Measurements from ENCODE around the gene UTS2. TPM values are rescaled to one million over a fixed set of nuclear protein-coding genes. Genes with fewer than 3 reads are reported as not detected.

UTS2 gene
- total RNA-seq, 1 donor from 2014 or later: not detected

DNA sequence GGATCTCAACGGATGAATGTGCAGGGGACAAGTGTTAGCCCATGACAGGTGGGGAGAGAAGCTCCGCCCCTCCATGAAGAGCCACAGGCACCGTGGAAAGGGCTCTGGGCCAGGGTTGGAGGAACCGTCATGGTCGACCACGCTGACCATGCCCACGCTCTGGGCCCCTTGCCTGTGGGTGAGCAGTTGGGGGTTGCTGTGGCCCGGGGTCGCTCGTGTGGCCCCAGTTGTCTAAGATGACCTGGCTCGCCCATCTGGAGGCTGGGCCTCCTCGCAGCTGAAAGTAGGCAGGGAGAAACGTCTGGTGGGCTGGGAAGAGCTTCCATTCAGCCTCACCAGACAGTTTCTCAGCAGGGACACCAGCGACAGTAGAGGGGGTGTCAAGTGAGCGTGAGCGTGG, 13.1 kb upstream of the UTS2 start:
- intact Hi-C loops (cut with DNase I): no loop called here
- DNase-seq (ENCODE audit: low spot score): no peak

DNA sequence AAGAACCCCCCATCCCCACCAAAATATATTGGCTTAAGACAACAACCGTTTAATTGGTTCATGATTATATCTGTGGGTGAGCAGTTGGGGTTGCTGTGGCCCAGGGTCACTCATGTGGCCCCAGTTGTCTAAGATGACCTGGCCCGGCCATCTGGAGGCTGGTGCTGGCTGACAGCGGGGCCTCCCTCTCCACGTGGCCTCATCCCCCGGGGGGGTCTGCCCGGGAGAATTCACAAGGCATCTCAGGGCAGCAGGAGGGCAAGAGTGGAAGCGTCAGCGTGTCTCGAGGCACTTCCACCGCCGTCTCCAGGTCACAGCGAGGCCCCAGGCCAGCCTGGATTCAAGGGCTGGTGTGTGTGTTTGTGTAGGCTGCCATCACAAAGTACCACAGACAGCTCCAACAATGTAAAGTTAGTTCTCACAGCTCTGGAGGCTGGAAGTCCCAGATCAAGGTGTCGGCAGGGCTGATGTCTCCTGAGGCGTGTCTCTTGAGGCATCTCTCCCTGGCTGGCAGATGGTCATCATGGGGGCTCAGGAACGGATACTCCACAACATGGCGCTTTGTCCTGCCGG, 11.0 kb upstream of the UTS2 start:
- intact Hi-C loops (cut with DNase I): no loop called here
- no peak for DNase-seq (ENCODE audit: low spot score)

DNA sequence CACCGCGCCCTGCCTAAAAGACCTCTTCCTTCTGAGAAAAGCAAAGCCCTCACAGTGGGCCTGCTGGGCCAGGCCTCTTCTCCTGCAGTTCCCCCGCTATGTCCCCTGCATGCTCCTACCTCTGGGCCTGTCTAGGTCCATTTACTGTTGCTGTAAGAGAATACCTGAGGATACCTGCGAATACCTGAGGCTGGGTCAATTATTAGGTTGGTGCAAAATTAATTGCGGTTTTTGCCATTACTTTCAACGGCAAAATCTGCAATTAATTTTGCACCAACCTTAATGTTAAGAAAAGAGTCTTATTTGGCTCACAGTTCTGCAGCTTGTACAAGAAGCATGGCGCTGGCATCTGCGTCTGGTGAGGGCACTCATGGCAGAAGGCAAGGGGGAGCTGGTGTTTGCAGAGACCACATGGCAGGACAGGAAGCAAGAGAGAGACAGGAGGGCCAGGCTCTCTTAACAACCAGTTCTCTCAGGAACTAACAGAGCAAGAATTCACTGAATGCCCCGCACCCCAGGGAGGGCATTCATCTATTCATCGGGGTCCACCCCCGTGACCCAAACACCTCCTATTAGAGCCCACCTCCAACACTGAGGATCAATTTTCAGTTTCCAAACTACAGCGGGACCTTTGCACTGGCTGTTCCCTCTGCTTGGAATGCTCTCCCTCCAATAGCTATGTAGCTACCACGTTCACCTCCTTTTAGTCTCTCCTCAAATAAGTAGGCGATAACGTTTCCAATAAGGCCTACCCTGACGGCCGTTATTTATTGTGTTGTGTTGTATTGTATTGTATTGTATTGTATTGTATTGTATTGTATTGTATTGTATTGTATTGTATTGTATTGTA, 9.6 kb upstream of the UTS2 start:
- no peak for DNase-seq (ENCODE audit: low spot score)
- intact Hi-C loops (cut with DNase I): no loop called here

DNA sequence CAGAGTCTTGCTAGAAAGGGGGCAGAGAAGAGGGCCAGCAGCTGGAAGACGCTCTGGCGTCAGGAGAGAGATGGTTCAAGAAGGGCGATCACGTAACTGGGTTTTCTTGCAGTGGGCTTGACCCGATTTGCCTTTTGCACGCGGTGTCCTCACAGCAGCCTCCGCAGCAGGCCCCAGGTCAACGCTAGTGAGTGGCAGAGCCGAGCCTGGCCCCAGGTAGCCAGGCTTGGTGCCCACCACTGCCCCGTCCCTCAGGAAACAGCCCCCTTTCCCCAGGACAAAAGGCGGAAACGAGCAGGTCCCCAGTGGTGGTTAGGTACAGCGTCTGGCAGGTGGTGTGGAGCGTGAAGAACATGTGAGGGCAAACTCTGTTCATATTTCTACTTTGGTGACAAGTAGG, 8.6 kb upstream of the UTS2 start:
- no peak for DNase-seq (ENCODE audit: low spot score)
- intact Hi-C loops (cut with DNase I): no loop called here

GRCh38 chr1:7860130-7860529, 7.3 kb upstream of the UTS2 start:
- no peak for DNase-seq (ENCODE audit: low spot score)
- intact Hi-C loops (cut with DNase I): no loop called here

DNA sequence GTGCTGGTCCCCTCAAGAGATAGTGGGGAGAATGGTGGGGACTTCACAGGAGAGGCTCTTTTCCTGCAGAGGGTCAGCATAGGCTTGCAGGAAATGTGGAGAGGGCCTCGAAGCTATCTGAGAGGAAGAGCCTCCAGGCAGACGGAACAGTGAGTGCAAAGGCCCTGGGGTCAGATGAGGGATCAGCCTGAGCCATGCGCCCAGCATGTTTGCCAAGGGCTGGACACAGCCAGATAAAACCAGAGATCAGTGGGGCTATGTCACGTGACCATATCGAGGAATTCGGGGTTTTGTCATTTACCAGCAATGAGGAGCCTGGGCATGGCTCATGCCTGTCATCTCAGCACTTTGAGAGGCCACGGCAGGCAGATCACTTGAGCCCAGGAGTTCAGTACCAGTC, 6.5 kb upstream of the UTS2 start:
- intact Hi-C loops (cut with DNase I): no loop called here
- no peak for DNase-seq (ENCODE audit: low spot score)

- intact Hi-C loops (cut with DNase I): no loop called here
- no peak for DNase-seq (ENCODE audit: low spot score)
Measured at GRCh38 chr1:7857985-7858384, 5.1 kb upstream of the UTS2 start.

DNA sequence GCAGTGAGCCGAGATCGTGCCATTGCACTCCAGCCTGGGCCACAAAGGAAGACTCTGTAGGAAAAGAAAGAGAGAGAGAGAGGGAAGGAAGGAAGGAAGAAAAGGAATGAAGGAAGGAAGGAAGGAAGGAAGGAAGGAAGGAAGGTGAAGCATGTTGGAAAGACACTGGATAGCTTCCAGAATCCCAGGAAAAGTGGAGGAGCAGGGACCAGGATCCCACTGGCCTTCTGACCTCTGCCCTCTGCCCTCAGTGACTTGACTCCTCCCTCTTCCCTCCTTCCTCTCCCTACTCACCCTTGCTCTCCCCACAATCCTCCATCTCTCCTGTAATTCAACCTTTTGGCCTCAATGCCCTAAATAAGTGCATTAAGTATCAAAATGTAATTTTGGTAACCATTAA, 4.1 kb upstream of the UTS2 start:
- DNase-seq (ENCODE audit: low spot score): no peak
- intact Hi-C loops (cut with DNase I): no loop called here

GRCh38 chr1:7856345-7856744, 3.5 kb upstream of the UTS2 start:
- intact Hi-C loops (cut with DNase I): no loop called here
- DNase-seq (ENCODE audit: low spot score): no peak

- intact Hi-C loops (cut with DNase I): no loop called here
- no peak for DNase-seq (ENCODE audit: low spot score)
Measured at GRCh38 chr1:7853684-7854026, 790 bp upstream of the UTS2 start.

GRCh38 chr1:7850786-7851185, 2.1 kb downstream of the UTS2 start:
- no peak for DNase-seq (ENCODE audit: low spot score)
- intact Hi-C loops (cut with DNase I): no loop called here

DNA sequence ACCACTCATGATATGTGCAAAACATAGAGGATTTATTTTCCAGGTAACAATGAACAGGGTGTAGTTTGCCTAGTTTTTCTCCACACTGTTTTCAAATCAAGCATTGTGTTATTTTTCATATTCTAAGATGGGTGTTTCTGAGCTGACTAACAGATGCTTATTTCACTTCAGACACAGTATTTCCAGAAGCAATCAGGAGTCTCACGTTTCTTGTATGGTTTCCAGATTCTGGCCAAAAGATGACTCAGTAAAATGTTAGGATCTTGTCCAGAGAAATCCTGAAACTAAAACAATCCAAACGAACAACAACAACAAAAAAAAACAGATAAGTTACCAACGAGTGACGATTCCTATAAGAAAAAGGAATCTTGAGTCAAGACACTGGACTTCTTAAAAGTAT, 5.3 kb downstream of the UTS2 start:
- intact Hi-C loops (cut with DNase I): no loop called here
- DNase-seq (ENCODE audit: low spot score): no peak

GRCh38 chr1:7846656-7847055, 6.2 kb downstream of the UTS2 start:
- DNase-seq (ENCODE audit: low spot score): no peak
- intact Hi-C loops (cut with DNase I): no loop called here

- no peak for DNase-seq (ENCODE audit: low spot score)
- intact Hi-C loops (cut with DNase I): no loop called here
Measured at GRCh38 chr1:7845761-7846160, 7.1 kb downstream of the UTS2 start.

DNA sequence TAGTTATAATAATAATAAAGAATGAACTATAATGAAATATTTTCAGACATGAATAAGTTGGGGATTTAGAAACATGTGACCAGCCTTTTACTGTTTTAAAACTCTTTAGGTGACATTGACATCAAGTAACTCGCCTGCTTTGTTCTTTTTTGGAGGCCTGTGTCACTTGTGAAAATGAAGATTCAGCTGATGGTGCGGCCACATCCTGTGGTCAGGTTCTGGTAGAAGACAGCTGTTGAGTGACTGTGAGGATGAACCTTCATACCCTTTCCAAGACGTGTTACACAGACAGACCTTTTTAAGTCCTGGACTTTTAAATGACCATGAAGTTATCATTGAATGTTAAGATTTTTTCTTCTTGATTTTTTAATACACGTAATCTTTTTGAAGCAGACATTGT, 10.3 kb downstream of the UTS2 start:
- intact Hi-C loops (cut with DNase I): no loop called here
- no peak for DNase-seq (ENCODE audit: low spot score)

DNA sequence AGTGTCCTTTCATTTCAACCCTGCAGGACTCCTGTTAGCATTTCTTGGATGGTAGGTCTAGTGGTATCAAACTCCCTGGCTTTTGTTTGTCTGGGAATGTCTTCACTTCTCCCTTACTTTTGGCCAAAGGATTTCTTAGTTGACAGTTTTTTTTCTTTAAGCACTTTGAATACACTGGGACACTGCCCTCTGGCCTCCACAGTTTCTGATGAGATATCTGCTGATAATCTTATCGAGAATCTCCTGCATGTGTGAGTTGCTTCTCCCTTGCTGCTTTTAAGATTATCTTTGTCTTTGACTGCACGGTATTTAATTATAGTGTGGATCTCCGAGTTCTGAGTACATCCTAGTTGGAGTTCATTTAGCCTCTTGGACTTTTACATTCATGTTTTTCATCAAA, 13.3 kb downstream of the UTS2 start:
- DNase-seq (ENCODE audit: low spot score): no peak
- intact Hi-C loops (cut with DNase I): no loop called here

- no peak for DNase-seq (ENCODE audit: low spot score)
- intact Hi-C loops (cut with DNase I): no loop called here
Measured at GRCh38 chr1:7838714-7839113, 14.2 kb downstream of the UTS2 start.

GRCh38 chr1:7833035-7833434, 19.8 kb downstream of the UTS2 start:
- intact Hi-C loops (cut with DNase I): no loop called here

DNA sequence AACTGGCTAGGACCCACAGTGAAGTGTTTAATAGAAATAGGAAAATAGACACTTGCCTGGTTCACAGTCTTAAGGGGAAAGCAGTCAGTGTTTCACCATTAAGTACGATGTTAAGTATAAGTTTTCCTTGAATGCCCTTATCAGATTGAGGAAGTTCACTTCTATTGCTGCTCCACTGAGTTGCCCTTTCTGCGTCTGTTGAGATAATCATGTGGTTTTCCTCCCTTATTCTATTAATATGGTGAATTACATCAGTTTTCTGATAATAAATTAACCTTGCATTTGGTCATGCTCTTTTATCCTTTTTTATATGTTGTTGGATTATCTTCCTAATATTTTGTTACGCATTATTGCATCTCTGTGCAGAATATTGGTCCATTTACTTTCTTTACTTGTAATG, 21.4 kb downstream of the UTS2 start:
- DNase-seq (ENCODE audit: low spot score): no peak
- intact Hi-C loops (cut with DNase I): no loop called here

More at GRCh38 chr1:7833035-7833434, 19.8 kb downstream of the UTS2 start:
- no peak for DNase-seq (ENCODE audit: low spot score)

- intact Hi-C loops (cut with DNase I): no loop called here
- DNase-seq (ENCODE audit: low spot score): no peak
Measured at GRCh38 chr1:7827126-7827955, 25.5 kb downstream of the UTS2 start.

- no peak for DNase-seq (ENCODE audit: low spot score)
- intact Hi-C loops (cut with DNase I): no loop called here
Measured at GRCh38 chr1:7826363-7826762, 26.5 kb downstream of the UTS2 start.

All from cardiac septum (tissue), 1 donor.